Activated CD8-positive, alpha-beta memory T cell treated with anti-CD3 and anti-CD28 coated beads, Interleukin-2, amount 10 ng/mL, durations not matched to agents 7 days and 5 days (primary cell): ENCODE measurements around the gene MARK3. TPM values are rescaled to one million over a fixed set of nuclear protein-coding genes. Genes with fewer than 3 reads are reported as not detected.

ENCODE experiments used
- ATAC-seq: fragments of 150-1000 bp; cut with Tn5 transposase; one replicate; pipeline ENCODE4 v1.10.0; 2021; ENCODE audit warnings: moderate library complexity
- CTCF ChIA-PET: fragments of 350-600 bp; sonication (Branson Sonifier 250); formaldehyde crosslinking; loops from one replicate; lab custom pipeline; 2021; ENCODE audit warnings: antibody characterized with exemption; lab: Charles Lee
- DNase-seq: peaks from one replicate; pipeline ENCODE4 v3.0.0-alpha.2; 2020
- H3K27ac Mint-ChIP-seq: one replicate; pipeline ENCODE4 v1.8.0; 2021; ENCODE audit warnings: mild to moderate bottlenecking, mixed read lengths
- H3K27me3 Mint-ChIP-seq: one replicate; pipeline ENCODE4 v1.8.0; 2021; ENCODE audit warnings: mixed read lengths
- H3K36me3 Mint-ChIP-seq: one replicate; pipeline ENCODE4 v1.8.0; 2021; ENCODE audit warnings: mild to moderate bottlenecking, mixed read lengths
- H3K4me1 Mint-ChIP-seq: one replicate; pipeline ENCODE4 v1.8.0; 2021; ENCODE audit warnings: mixed read lengths
- H3K4me3 Mint-ChIP-seq: one replicate; pipeline ENCODE4 v1.8.0; 2021; ENCODE audit warnings: mild to moderate bottlenecking, moderate library complexity, mixed read lengths
- H3K9me3 Mint-ChIP-seq: one replicate; pipeline ENCODE4 v1.8.0; 2022; ENCODE audit warnings: low read depth, mixed read lengths
- total RNA-seq, 2 experiments: library from RNA; stranded (reverse); gene quantifications; one replicate each; pipeline ENCODE4 v1.2.3, GENCODE V29; 2021

The MARK3 gene
- total RNA-seq, 2 experiments from 2014 or later, result 79.9 to 88.5 TPM

DNA sequence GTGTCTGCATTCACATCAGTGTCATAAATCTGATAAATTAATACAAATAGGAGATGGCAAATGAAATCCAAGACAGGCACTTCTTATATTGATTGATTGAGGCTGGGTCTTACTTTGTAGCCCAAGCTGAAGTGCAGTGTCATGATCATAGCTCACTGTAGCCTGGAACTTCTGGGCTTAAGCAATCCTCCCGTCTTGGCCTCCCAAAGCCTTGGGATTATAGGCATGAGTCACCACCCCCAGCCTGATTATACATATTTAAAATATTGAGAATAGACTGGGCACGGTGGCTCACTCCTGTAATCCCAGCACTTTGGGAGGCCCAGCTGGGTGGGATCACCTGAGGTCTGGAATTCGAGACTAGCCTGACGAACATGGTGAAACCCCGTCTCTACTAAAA, 51.3 kb downstream of the MARK3 start:
- Mint-ChIP-seq H3K27ac (no peak overlapping the region), H3K36me3 (peaks cover 30% of the 10 kb centered on the region), H3K9me3 (no peaks in the 10 kb centered on the region), H3K4me1 (peaks cover 8% of the 10 kb centered on the region), H3K4me3 (no peak overlapping the region), H3K27me3 (no peaks in the 10 kb centered on the region)
- DNase-seq (no peak), ATAC-seq (no peak)
- CTCF ChIA-PET, result no interaction called here

DNA sequence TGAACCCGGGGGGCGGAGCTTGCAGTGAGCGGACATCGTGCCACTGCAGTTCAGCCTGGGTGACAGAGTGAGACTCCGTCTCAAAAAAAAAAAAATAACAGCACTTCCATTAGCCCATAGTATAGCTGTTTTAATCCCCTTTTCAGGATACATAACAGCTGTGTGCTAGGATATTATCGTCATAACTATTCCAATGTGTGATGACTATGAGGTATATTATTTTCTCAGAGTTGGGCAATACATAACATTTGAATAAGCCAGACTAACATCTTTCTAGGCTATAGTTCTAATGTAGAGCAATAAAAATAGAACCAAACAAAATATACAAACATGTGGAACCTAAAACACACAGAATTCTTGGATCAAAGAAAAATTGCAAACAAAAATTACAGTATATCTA, 57.1 kb downstream of the MARK3 start:
- no peak overlapping the region for H3K4me3 Mint-ChIP-seq
- H3K27ac Mint-ChIP-seq, result no peak overlapping the region
- ATAC-seq (no peak), DNase-seq (no peak)
- no peaks in the 10 kb centered on the region for H3K9me3 Mint-ChIP-seq
- no peaks in the 10 kb centered on the region for H3K27me3 Mint-ChIP-seq
- CTCF ChIA-PET, result no interaction called here
- peaks cover 17% of the 10 kb centered on the region for H3K36me3 Mint-ChIP-seq
- H3K4me1 Mint-ChIP-seq, result peaks cover 3% of the 10 kb centered on the region

DNA sequence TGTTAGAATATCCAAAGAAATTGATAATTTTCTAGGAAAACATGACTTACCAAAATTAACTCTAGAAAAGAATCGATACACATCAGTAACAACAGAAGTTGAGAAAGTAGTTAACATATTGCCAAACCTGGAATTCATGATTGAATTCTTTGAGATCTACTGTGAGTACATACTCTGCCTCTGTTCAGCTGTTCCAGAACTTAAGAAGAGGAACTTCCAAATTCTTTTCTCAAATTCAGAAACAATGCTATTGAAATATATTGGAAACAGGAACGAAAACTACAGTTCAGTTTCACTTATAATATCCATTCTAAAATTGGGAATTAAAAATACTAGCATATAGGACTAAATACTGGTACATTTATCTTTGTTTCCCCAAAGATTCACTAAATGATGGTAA, 57.9 kb downstream of the MARK3 start:
- H3K27me3 Mint-ChIP-seq, result no peaks in the 10 kb centered on the region
- H3K27ac Mint-ChIP-seq, result no peak overlapping the region
- no peak for DNase-seq
- no peaks in the 10 kb centered on the region for H3K9me3 Mint-ChIP-seq
- H3K4me3 Mint-ChIP-seq, result no peak overlapping the region
- no peaks in the 10 kb centered on the region for H3K4me1 Mint-ChIP-seq
- H3K36me3 Mint-ChIP-seq, result peaks cover 12% of the 10 kb centered on the region
- CTCF ChIA-PET, result no interaction called here
- no peak for ATAC-seq

DNA sequence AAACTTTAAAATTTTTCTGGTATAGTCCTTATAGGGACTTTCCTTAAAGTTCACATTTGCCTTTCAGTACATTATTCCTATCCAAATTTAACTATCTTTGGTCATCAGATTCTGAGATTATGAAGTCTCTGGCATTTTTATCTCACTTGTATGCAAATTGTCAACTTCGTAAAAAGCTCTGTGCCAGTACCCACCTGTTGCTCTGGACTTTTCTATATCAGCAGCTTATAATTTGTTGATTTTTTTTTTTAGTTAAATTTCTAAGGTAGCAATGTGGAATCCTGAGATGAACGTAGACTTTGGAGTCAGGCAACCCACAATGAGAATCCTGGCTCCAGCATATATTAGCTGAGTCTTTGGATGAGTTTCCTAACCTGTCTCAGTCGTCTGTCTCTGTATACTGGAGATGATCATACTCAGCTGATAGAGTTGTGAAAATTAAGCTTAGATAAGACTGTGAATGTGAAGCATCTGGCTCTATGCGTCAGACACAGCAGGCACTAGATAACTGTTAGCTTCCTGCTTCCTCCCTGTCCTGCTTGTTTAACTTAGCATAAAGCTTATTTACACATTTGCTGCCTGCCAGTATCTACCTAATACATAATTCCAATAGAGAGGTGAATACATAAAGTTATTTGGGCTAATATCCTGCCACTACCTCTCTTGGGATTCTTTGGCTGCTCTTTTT, 59.8 kb downstream of the MARK3 start:
- H3K9me3 Mint-ChIP-seq, result no peaks in the 10 kb centered on the region
- no peaks in the 10 kb centered on the region for H3K27me3 Mint-ChIP-seq
- H3K4me3 Mint-ChIP-seq, result no peak overlapping the region
- no peak overlapping the region for H3K27ac Mint-ChIP-seq
- peaks cover 2% of the 10 kb centered on the region for H3K4me1 Mint-ChIP-seq
- peaks cover 3% of the 10 kb centered on the region for H3K36me3 Mint-ChIP-seq
- ATAC-seq (no peak), DNase-seq (no peak)
- CTCF ChIA-PET, result interaction anchor here (0.8 to 1.0 kb wide), 2 partner anchors 8 to 10 kb away, joined by 3 read pairs; no protein-coding TSS in a partner anchor

DNA sequence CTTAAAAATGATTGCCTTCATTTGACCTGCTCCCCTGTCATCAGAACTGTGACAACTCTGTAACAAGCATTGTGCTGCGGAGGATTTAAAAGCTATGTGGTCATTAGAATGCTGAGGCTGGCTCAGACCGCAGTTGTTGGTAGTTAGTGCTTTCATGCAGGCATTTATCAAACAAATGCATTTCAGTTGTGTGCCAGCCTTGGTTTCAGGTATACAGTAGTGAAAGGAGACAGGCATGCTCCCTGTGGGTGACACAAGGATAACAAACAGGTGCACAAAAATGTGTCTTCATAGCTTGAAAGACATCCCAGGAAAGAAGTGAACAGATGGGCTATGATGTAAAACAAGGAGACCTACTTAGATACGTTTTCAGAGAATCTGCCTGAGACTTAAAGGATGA, 60.6 kb downstream of the MARK3 start:
- Mint-ChIP-seq H3K27ac (no peak overlapping the region), H3K4me1 (peaks cover 2% of the 10 kb centered on the region), H3K27me3 (no peaks in the 10 kb centered on the region), H3K4me3 (no peak overlapping the region), H3K36me3 (peaks cover 2% of the 10 kb centered on the region), H3K9me3 (no peaks in the 10 kb centered on the region)
- ATAC-seq (no peak), DNase-seq (no peak)
- CTCF ChIA-PET, result interaction anchor here (0.8 kb wide), 1 partner anchor 9 kb away, joined by 3 read pairs; no protein-coding TSS in a partner anchor

DNA sequence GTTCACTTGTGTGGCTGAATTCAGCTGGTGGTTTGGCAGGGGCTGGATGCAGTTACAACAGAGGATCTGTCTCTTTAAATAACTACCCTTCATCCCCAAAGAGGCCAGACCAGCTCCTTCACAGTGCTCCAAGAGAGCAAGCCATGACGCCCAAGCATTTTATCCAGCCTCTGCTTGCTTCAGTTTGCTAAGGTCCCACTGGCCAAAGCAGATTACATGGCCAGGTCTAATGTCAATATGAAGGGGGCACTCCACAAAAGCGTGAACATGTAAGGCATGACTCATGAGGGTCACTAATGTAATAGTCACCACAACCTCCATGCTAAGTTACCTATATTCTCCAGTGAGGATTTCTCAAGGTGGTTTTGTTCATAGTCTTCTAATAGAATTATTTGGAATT, 62.9 kb downstream of the MARK3 start:
- H3K27me3 Mint-ChIP-seq, result no peaks in the 10 kb centered on the region
- peaks cover 2% of the 10 kb centered on the region for H3K4me1 Mint-ChIP-seq
- no peaks in the 10 kb centered on the region for H3K9me3 Mint-ChIP-seq
- H3K27ac Mint-ChIP-seq, result no peak overlapping the region
- no peak for ATAC-seq
- no peak overlapping the region for H3K4me3 Mint-ChIP-seq
- peaks cover 8% of the 10 kb centered on the region for H3K36me3 Mint-ChIP-seq
- DNase-seq, result no peak
- CTCF ChIA-PET, result interaction anchor here (1.4 kb wide), 1 partner anchor 11 kb away, joined by 3 read pairs; no protein-coding TSS in a partner anchor

DNA sequence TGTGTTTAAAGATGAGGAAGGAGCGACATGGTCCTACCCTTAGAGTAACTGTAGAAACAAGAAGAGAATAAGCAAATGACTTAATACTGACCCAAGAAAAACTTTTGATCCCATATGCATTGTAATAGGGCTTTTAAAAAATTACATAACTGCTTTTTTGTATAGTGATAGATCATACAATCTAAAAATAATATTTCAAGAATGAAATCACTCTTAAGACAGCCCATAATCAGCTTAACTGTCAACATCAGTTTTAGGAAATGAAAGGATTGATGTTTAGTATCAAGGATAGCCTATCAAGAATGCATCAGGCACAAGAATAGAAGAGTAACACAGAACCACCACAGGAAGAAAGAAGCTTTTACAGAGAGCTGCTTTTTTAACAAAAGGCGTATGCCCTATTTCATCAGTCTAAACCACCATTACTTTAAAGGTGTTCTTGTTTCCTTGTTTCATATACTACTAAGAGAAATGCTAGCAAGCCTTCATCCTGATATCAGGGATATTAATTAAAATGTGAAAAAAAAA, 64.5 kb downstream of the MARK3 start:
- Mint-ChIP-seq H3K27ac (no peak overlapping the region), H3K9me3 (no peaks in the 10 kb centered on the region), H3K4me3 (no peak overlapping the region), H3K4me1 (peaks cover 2% of the 10 kb centered on the region), H3K36me3 (peaks cover 9% of the 10 kb centered on the region), H3K27me3 (no peaks in the 10 kb centered on the region)
- CTCF ChIA-PET, result interaction anchor here (1.0 kb wide), 1 partner anchor 69 kb away, joined by 3 read pairs; no protein-coding TSS in a partner anchor
- DNase-seq (no peak), ATAC-seq (no peak)

DNA sequence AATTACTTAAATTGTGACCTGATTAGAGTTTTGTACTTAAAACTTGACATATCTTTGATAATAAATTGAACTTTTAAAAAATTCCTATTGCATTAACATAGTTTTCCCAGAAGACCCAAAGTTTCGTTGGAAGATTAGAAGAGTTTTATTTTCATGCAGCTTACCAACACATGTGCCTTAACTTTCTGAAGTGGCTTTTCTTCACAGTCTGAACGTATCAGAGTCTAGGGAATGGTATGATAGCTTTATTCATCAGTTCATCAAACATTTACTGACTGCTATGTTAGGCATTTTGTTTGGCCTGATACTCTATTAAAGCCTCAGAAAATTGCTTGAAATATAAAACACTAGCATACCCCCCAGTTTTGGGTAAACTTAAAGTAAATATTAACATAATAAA, 65.2 kb downstream of the MARK3 start:
- no peak for DNase-seq
- no peak for ATAC-seq
- H3K27ac Mint-ChIP-seq, result no peak overlapping the region
- H3K36me3 Mint-ChIP-seq, result peaks cover 9% of the 10 kb centered on the region
- CTCF ChIA-PET, result interaction anchor here (1.0 to 1.1 kb wide), 2 partner anchors 49 to 68 kb away, joined by 3 read pairs; no protein-coding TSS in a partner anchor
- peaks cover 2% of the 10 kb centered on the region for H3K4me1 Mint-ChIP-seq
- H3K4me3 Mint-ChIP-seq, result no peak overlapping the region
- no peaks in the 10 kb centered on the region for H3K27me3 Mint-ChIP-seq
- no peaks in the 10 kb centered on the region for H3K9me3 Mint-ChIP-seq

DNA sequence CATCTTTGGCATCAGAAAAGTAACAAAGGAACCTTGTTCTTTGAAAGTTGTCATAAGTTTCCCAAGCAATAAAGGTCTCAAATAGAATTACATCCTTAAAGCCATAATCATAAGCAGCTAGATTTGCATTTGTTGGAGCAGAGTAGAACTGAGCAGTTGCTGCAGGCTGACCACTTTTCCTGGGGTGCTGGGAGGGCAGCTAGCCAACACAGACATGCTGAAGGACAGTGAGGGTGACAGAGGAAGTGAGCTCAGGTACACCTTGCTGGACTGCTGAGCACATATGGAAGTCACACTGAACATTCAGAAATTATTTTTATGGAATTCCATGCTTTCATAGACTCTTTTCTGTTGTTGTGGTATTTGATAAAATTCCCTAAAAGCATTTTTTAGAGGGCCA, 66.2 kb downstream of the MARK3 start:
- peaks cover 7% of the 10 kb centered on the region for H3K4me1 Mint-ChIP-seq
- H3K27ac Mint-ChIP-seq, result no peak overlapping the region
- ATAC-seq, result no peak
- H3K9me3 Mint-ChIP-seq, result no peaks in the 10 kb centered on the region
- H3K4me3 Mint-ChIP-seq, result no peak overlapping the region
- no peak for DNase-seq
- H3K36me3 Mint-ChIP-seq, result peaks cover 12% of the 10 kb centered on the region
- H3K27me3 Mint-ChIP-seq, result no peaks in the 10 kb centered on the region
- CTCF ChIA-PET, result interaction anchor here (1.1 kb wide), 1 partner anchor 48 kb away, joined by 3 read pairs; no protein-coding TSS in a partner anchor

DNA sequence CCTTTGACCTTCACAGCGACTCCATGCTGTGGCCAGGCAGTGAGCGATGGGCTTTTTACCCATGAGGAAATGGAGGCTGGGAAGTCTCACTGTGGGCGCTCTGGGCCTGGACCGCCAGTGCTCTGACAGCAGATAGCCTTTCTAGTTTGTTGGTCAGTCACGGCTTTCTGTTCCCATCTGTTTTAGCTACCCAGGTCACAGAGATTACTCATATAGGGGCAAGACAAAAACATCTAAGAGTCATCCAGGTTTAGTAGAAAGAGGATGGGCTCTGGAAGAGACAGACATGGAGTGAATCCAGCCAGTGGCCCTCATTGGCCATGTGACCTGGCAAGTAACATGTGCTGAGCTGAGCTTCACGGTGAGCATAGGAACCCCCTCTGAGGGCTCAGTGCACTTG, 68.6 kb downstream of the MARK3 start:
- H3K4me3 Mint-ChIP-seq, result no peak overlapping the region
- ATAC-seq, result no peak
- DNase-seq, result no peak
- no peaks in the 10 kb centered on the region for H3K9me3 Mint-ChIP-seq
- peaks cover 8% of the 10 kb centered on the region for H3K4me1 Mint-ChIP-seq
- CTCF ChIA-PET, result interaction anchor here (1.0 kb wide), 1 partner anchor 9 kb away, joined by 3 read pairs; no protein-coding TSS in a partner anchor
- H3K27me3 Mint-ChIP-seq, result no peaks in the 10 kb centered on the region
- H3K36me3 Mint-ChIP-seq, result peaks cover 12% of the 10 kb centered on the region
- no peak overlapping the region for H3K27ac Mint-ChIP-seq

DNA sequence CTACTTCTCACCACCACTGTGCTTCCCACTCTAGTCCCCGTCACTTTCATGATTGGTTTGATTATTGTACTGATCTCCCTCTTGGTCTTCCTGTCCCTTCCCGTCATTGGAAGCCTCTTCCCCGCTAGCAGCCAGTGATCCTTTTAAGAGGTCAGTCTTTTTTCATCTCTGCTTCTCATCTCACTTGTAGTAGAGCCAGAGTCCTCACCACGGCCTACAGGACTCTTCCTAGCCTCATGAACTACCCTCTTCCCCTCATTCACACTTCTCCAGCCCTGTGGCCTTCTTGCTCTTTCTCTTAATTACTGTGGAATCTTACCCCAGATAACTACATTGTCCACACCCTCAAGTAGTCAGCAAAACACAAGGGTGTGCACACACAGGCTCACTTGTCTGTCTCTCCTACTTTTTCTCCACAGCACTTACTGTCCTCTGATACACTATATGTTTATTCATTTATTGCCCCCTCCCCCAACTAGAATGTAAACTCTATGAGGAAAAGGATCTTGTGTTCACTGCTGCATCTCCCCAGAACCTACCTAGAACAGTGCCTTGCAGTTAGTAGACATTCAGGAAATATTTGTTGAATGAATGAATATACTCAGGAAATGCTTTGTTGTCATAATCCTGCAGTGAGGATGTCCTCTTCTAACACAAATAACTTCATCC, 71.1 kb downstream of the MARK3 start:
- Mint-ChIP-seq H3K27me3 (no peaks in the 10 kb centered on the region), H3K36me3 (peaks cover 14% of the 10 kb centered on the region), H3K27ac (peak overlapping the region; percentile 12), H3K9me3 (no peaks in the 10 kb centered on the region), H3K4me1 (peaks cover 7% of the 10 kb centered on the region), H3K4me3 (no peak overlapping the region)
- ATAC-seq (no peak), DNase-seq (no peak)
- CTCF ChIA-PET, result no interaction called here

DNA sequence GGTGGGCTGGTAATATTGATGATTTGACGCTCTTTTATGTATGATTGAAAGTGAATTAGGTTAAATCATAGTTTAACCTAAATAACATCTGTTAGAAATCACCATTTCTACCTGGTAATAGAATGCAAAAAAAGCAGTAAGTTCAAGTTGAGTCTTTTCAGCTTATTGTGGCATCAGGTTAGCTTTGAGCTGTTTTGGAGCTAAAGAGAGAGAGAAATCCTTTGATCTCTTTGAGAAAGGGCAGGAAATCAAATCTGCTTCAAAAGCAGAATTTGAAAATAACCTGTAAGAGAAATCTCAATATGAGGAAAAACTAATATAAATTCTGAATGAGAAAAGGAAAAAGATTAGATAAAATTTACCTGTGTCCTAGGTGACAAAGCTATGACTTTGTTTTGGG, 75.2 kb downstream of the MARK3 start:
- no peak for DNase-seq
- Mint-ChIP-seq H3K4me3 (no peak overlapping the region), H3K36me3 (peaks cover 16% of the 10 kb centered on the region), H3K27ac (no peak overlapping the region), H3K4me1 (peaks cover 7% of the 10 kb centered on the region), H3K9me3 (no peaks in the 10 kb centered on the region), H3K27me3 (no peaks in the 10 kb centered on the region)
- CTCF ChIA-PET, result interaction anchor here (1.0 to 2.5 kb wide), 2 partner anchors 9 to 39 kb away, joined by 3 to 7 read pairs; no protein-coding TSS in a partner anchor
- no peak for ATAC-seq

DNA sequence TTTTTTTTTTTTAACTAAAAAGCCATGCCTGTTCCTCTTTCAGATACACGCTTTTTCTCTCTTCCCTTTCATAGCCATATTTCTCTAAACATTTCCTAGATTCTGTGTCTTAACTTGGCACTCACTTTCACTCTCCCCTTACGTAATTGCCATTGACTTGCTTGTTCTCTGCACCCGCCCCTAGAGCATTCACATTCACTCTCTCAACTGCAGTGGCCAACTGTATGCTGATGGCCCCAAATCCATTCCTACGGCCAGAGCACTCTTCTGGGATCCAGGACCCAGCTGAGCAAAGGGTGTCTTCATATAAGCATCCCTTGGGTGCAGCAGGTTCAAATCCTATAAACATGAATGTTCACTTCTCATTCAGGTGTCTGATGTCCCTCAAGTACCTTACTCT, 77.9 kb downstream of the MARK3 start:
- Mint-ChIP-seq H3K27ac (no peak overlapping the region), H3K9me3 (no peaks in the 10 kb centered on the region), H3K4me1 (no peaks in the 10 kb centered on the region), H3K4me3 (no peak overlapping the region), H3K27me3 (no peaks in the 10 kb centered on the region), H3K36me3 (peaks cover 26% of the 10 kb centered on the region)
- CTCF ChIA-PET, result interaction anchor here (1.2 kb wide), 1 partner anchor 14 kb away, joined by 3 read pairs; no protein-coding TSS in a partner anchor
- no peak for DNase-seq
- ATAC-seq, result no peak
